ENCODE measurements around the gene SLC25A38. TPM values are rescaled to one million over a fixed set of nuclear protein-coding genes. Genes with fewer than 3 reads are reported as not detected.
A peak's percentile ranks its signal among the peaks of the same experiment; 100 is the strongest.

The SLC25A38 gene
- total and polyA plus RNA-seq, 9 of the 15 experiments (the other 6 are each of a cell fraction or from before 2014, with no cell fraction given), result 13.5 to 51.1 (median 30.6) TPM

- TF ChIP-seq GTF2F1 (IDR thresholded peaks at IDR 0.05; ENCODE audit: low read depth, low read length) (peak; percentile 72; the same call in 1 of the 2 replicates), MEF2A (IDR thresholded peaks at IDR 0.05; ENCODE audit: control insufficient read depth, low read depth, low read length) (no peak), ZNF584 (CRISPR knock-in tag; IDR thresholded peaks at IDR 0.05; ENCODE audit: low read depth) (no peak), MBD2 (IDR thresholded peaks at IDR 0.05; ENCODE audit: borderline replicate concordance, low read depth) (peak; percentile 82; the same call in 1 of the 2 replicates), GATAD2A (IDR thresholded peaks at IDR 0.05) (no peak), SLC30A9 (CRISPR knock-in tag; IDR thresholded peaks at IDR 0.05) (no peak), ZNF830 (CRISPR knock-in tag; IDR thresholded peaks at IDR 0.05) (peak; percentile 22; the same call in 1 of the 2 replicates), MECOM (CRISPR knock-in tag; IDR thresholded peaks at IDR 0.05) (0 out of 2 replicates have a peak, but pooled peaks have one; percentile 13), RERE (CRISPR knock-in tag; IDR thresholded peaks at IDR 0.05; ENCODE audit: borderline replicate concordance) (peak; percentile 4; the same call in 1 of the 2 replicates), ID3 (CRISPR knock-in tag; IDR thresholded peaks at IDR 0.05) (no peak), ID3 (tag; IDR thresholded peaks at IDR 0.05) (peak; percentile 14; the same call in 1 of the 2 replicates), GMEB1 (CRISPR knock-in tag; IDR thresholded peaks at IDR 0.05) (peak; percentile 45; the same call in 1 of the 2 replicates), PTRF (tag; IDR thresholded peaks at IDR 0.05) (no peak), POLR2G (IDR thresholded peaks at IDR 0.05; ENCODE audit: low read depth, low read length) (peak; percentile 89), CTCFL (IDR thresholded peaks at IDR 0.05; ENCODE audit: borderline replicate concordance, insufficient read depth, low read depth, low read length, poor library complexity, severe bottlenecking) (peak; percentile 21), POLR2H (tag; IDR thresholded peaks at IDR 0.05; ENCODE audit: low read depth) (peak; percentile 52; the same call in 1 of the 2 replicates), ATF7 (IDR thresholded peaks at IDR 0.05) (peak; percentile 60)
Measured at GRCh38 chr3:39383881-39384664, 903 bp downstream of the SLC25A38 start (continued).

Measured in K562 (cell line).